Natural killer cell treated with Interleukin-12 subunit alpha and Interleukin-12 subunit beta and Interleukin-15 and Interleukin-18, amount 100 ng/mL, for 72 hours (primary cell): ENCODE measurements around the gene METTL5. TPM values are rescaled to one million over a fixed set of nuclear protein-coding genes. Genes with fewer than 3 reads are reported as not detected.
A peak's percentile ranks its signal among the peaks of the same experiment; 100 is the strongest.

ENCODE experiments used
- ATAC-seq, 2 donors: fragments of 150-1000 bp; cut with Tn5 transposase in 1 of 2; sonication (Bioruptor Pico), chemical (Tn5 transposase) in 1 of 2; 2 replicates each; pipeline ENCODE4 v1.10.0; 2021
- DNase-seq: peaks from one replicate; pipeline ENCODE4 v3.0.0; 2022; ENCODE audit warnings: low spot score
- H3K27ac Mint-ChIP-seq, 2 donors: 1 replicate in 1 of 2; 2 replicates in 1 of 2; pipeline ENCODE4 v1.8.0; 2022; ENCODE audit warnings: mixed read lengths in 2 of 2, mild to moderate bottlenecking in 1 of 2, moderate library complexity in 1 of 2
- H3K27me3 Mint-ChIP-seq, 2 donors: 1 replicate in 1 of 2; 2 replicates in 1 of 2; pipeline ENCODE4 v1.8.0; 2022; ENCODE audit warnings: mixed read lengths in 2 of 2
- H3K36me3 Mint-ChIP-seq: one replicate; pipeline ENCODE4 v1.8.0; 2022; ENCODE audit warnings: mixed read lengths
- H3K4me1 Mint-ChIP-seq, 2 donors: 1 replicate in 1 of 2; 2 replicates in 1 of 2; pipeline ENCODE4 v1.8.0; 2022; ENCODE audit warnings: low read depth in 2 of 2, mixed read lengths in 2 of 2, mild to moderate bottlenecking in 1 of 2
- H3K4me3 Mint-ChIP-seq: one replicate; pipeline ENCODE4 v1.8.0; 2022; ENCODE audit warnings: mixed read lengths
- H3K9me3 Mint-ChIP-seq: 2 replicates; pipeline ENCODE4 v1.8.0; 2022; ENCODE audit warnings: mixed read lengths
- total RNA-seq, 2 donors: library from RNA; stranded (reverse); gene quantifications; one replicate each; pipeline ENCODE4 v1.2.3, GENCODE V29; 2022

METTL5 gene
- total RNA-seq, 2 donors from 2014 or later: 50.7 to 56.9 TPM

DNA sequence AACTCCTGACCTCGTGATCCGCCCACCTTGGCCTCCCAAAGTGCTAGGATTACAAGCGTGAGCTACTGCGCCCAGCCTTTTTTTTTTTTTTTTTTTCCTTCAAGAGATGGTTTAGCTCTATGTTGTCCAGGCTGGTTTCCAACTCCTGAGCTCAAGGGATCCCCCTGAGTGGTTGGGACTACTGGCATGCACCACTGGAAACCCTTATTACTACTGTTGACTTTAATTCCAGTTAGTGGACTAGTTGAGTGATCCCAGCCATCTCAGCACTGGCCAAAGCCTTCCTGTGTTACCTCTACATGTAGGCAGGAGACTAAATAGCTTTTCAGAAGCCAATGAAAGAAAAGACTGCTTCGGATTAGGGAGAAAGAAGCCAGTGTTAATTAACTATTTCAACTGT, 34.1 kb downstream of the METTL5 start:
- Mint-ChIP-seq H3K9me3 (no peaks in the 10 kb centered on the region), H3K4me1 (peaks cover 4 to 5% of the 10 kb centered on the region in 2 donors), H3K4me3 (no peak overlapping the region), H3K36me3 (no peaks in the 10 kb centered on the region), H3K27ac (no peak overlapping the region), H3K27me3 (peaks cover 19 to 25% of the 10 kb centered on the region in 2 donors)
- no peak for DNase-seq
- no peak for ATAC-seq

GRCh38 chr2:169782513-169782912, 42.2 kb downstream of the METTL5 start:
- H3K4me1 Mint-ChIP-seq: no peaks in the 10 kb centered on the region
- no peaks in the 10 kb centered on the region for H3K36me3 Mint-ChIP-seq
- H3K27me3 Mint-ChIP-seq: peaks cover 0 to under 1% of the 10 kb centered on the region in 2 donors
- ATAC-seq: no peak
- H3K4me3 Mint-ChIP-seq: no peak overlapping the region
- no peaks in the 10 kb centered on the region for H3K9me3 Mint-ChIP-seq
- no peak overlapping the region for H3K27ac Mint-ChIP-seq
- DNase-seq: no peak

GRCh38 chr2:169781249-169782013, 43.3 kb downstream of the METTL5 start:
- Mint-ChIP-seq H3K4me3 (no peak overlapping the region), H3K4me1 (no peaks in the 10 kb centered on the region), H3K9me3 (no peaks in the 10 kb centered on the region), H3K27me3 (no peaks in the 10 kb centered on the region), H3K27ac (no peak overlapping the region), H3K36me3 (no peaks in the 10 kb centered on the region)
- DNase-seq (no peak), ATAC-seq (no peak)

DNA sequence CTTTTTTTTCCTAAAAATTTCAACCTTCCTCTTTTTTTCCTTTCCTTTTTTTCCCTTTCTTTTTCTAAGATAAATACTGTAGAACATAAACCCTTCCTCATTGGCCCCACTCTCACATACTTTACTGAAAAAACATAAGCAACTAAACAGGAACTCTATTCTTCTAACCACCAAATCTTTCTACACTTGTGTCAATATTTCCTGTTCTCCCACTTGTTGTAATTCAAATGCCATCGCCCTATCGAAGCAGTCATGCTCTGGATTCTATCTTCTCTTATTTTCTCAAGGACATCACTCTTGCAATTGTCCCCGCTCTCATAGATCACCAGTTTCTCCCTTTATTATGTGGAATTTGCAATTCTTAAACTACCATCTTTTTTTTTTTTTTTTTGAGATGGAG, 46.3 kb downstream of the METTL5 start:
- H3K27me3 Mint-ChIP-seq: no peaks in the 10 kb centered on the region
- no peak for DNase-seq
- H3K4me3 Mint-ChIP-seq: no peak overlapping the region
- no peaks in the 10 kb centered on the region for H3K36me3 Mint-ChIP-seq
- H3K4me1 Mint-ChIP-seq: no peaks in the 10 kb centered on the region
- H3K9me3 Mint-ChIP-seq: no peaks in the 10 kb centered on the region
- no peak for ATAC-seq
- no peak overlapping the region for H3K27ac Mint-ChIP-seq

DNA sequence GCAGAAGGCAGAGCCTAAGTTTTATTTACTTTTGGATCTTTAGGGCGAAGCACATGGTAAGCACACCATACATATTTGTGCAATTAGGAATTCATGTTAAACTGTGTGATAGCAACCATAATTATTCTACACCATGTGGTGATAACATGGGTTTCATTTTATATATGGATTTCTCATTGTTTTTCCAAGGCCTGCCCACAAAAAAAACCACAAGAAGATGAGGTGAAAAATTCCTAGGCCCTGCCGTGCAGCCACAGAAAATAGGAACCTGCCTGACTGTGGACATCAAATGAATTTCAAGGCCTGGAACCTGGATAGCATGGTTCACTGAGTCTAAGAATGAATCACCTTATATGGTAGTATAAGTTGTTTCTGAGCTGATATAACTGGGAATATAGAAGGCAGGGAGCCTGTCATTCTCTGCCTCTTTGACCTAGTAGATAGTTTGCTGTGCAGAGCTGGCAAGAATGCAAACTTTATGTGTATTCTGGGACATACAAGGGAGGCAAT, 48.4 kb downstream of the METTL5 start:
- Mint-ChIP-seq H3K4me3 (no peak overlapping the region), H3K4me1 (no peaks in the 10 kb centered on the region), H3K9me3 (no peaks in the 10 kb centered on the region), H3K27me3 (no peaks in the 10 kb centered on the region), H3K36me3 (no peaks in the 10 kb centered on the region), H3K27ac (no peak overlapping the region)
- ATAC-seq (no peak), DNase-seq (no peak)

DNA sequence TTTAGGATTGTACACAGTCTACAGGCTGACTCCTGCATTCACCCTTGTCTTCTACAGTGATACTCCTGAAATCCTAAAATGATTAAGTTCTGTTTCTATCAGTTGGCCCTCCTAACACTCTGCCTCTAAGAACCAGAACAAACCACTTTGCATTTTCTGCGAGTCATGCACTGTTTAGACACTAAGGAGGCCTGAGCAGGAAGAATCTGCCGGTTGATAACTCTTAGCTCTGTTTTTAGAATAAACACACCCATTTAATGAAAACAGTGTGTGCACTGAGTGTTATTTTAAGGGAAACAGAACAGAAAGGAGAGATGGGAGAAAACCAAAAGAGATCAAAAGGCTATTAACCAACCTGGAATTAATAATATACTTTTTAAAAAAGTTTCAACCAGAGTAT, 48.9 kb downstream of the METTL5 start:
- Mint-ChIP-seq H3K4me1 (no peaks in the 10 kb centered on the region), H3K9me3 (no peaks in the 10 kb centered on the region), H3K27ac (no peak overlapping the region), H3K4me3 (no peak overlapping the region), H3K36me3 (no peaks in the 10 kb centered on the region), H3K27me3 (no peaks in the 10 kb centered on the region)
- ATAC-seq: no peak
- DNase-seq: no peak

- H3K4me3 Mint-ChIP-seq: no peak overlapping the region
- no peaks in the 10 kb centered on the region for H3K4me1 Mint-ChIP-seq
- no peak for DNase-seq
- H3K27me3 Mint-ChIP-seq: no peaks in the 10 kb centered on the region
- H3K36me3 Mint-ChIP-seq: no peaks in the 10 kb centered on the region
- H3K9me3 Mint-ChIP-seq: no peaks in the 10 kb centered on the region
- no peak overlapping the region for H3K27ac Mint-ChIP-seq
- ATAC-seq: no peak
Observed at GRCh38 chr2:169775354-169775753, 49.4 kb downstream of the METTL5 start.

DNA sequence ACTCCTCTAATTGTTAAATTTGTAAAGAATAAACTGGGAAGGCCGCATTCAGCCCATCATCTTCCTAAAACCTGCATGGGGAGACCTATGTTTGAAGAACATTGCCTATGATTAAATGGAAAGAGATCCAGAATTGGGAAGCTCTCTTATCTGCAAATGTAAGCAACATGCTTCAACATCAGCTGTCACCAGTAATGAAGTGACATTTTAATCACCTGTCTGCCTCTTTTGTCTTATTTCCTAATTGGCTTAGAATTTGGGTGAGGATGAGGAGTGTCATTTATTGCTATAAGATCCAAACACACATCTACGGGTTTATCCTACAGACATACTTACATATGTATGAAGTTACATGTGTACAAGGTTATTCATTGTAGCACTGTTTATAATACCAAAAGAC, 52.1 kb downstream of the METTL5 start:
- Mint-ChIP-seq H3K9me3 (no peaks in the 10 kb centered on the region), H3K27me3 (no peaks in the 10 kb centered on the region), H3K4me3 (no peak overlapping the region), H3K36me3 (no peaks in the 10 kb centered on the region), H3K27ac (no peak overlapping the region), H3K4me1 (peaks cover 0 to 4% of the 10 kb centered on the region in 2 donors)
- DNase-seq: no peak
- no peak for ATAC-seq

- no peak overlapping the region for H3K27ac Mint-ChIP-seq
- DNase-seq: no peak
Observed at GRCh38 chr2:169771612-169772011, 53.1 kb downstream of the METTL5 start.

DNA sequence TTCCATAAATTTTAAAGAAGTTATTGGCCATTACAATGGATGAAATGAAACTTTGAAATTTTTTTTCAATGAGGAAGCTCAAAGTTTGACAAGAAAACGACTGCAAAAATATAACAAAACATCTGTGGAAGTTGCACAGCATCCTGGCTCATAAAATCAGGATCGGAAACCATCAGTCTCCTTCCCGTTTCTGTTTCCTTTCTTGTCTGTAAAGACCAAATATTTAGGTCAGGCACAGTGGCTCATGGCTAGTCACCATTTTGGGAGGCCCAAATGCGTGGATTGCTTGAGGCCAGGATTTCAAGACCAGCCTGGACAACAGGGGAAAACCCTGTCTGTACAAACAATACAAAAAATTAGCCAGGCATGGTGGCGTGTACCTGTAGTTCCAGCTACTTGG, 53.7 kb downstream of the METTL5 start:
- DNase-seq: no peak
- Mint-ChIP-seq H3K27ac (no peak overlapping the region), H3K27me3 (no peaks in the 10 kb centered on the region), H3K9me3 (no peaks in the 10 kb centered on the region), H3K4me1 (peaks cover 9 to 12% of the 10 kb centered on the region in 2 donors), H3K36me3 (no peaks in the 10 kb centered on the region), H3K4me3 (no peak overlapping the region)
- no peak for ATAC-seq

More at GRCh38 chr2:169771612-169772011, 53.1 kb downstream of the METTL5 start:
- no peaks in the 10 kb centered on the region for H3K36me3 Mint-ChIP-seq
- no peak overlapping the region for H3K4me3 Mint-ChIP-seq
- no peaks in the 10 kb centered on the region for H3K27me3 Mint-ChIP-seq
- ATAC-seq: peak in 1 of 2 donors; percentile 34
- no peaks in the 10 kb centered on the region for H3K9me3 Mint-ChIP-seq
- H3K4me1 Mint-ChIP-seq: peaks cover 9 to 10% of the 10 kb centered on the region in 2 donors

- no peaks in the 10 kb centered on the region for H3K9me3 Mint-ChIP-seq
- H3K4me3 Mint-ChIP-seq: peak overlapping the region; percentile 61
- H3K27ac Mint-ChIP-seq: no peak overlapping the region
- no peak for DNase-seq
- no peaks in the 10 kb centered on the region for H3K27me3 Mint-ChIP-seq
- H3K4me1 Mint-ChIP-seq: peaks cover 9 to 12% of the 10 kb centered on the region in 2 donors
- ATAC-seq: peak; percentile 59 to 71
- H3K36me3 Mint-ChIP-seq: no peaks in the 10 kb centered on the region
Observed at GRCh38 chr2:169768262-169768995, 56.3 kb downstream of the METTL5 start.

- Mint-ChIP-seq H3K36me3 (no peaks in the 10 kb centered on the region), H3K9me3 (no peaks in the 10 kb centered on the region), H3K4me3 (peak overlapping the region; percentile 8), H3K27ac (no peak overlapping the region), H3K4me1 (peaks cover 11 to 14% of the 10 kb centered on the region in 2 donors), H3K27me3 (no peaks in the 10 kb centered on the region)
- DNase-seq: no peak
- no peak for ATAC-seq
Observed at GRCh38 chr2:169767243-169767888, 57.3 kb downstream of the METTL5 start.

DNA sequence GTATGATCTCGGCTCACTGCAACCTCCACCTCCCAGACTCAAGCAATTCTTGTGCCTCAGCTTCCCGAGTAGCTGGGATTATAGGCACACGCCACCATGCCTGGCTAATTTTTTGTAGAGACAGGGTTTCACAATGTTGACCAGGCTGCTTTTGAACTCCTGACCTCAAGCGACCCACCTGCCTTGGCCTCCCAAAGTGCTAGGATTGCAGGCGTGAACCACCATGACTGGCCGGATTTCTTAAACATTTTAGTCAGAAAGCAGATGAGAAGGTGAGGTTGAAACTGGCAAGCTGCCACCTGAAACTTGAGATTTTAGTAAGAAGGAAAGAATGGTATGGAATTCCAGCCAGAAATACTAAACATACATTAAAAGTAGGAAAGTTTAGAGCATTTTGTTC, 59.2 kb downstream of the METTL5 start:
- DNase-seq (no peak), ATAC-seq (no peak)
- H3K27ac Mint-ChIP-seq: no peak overlapping the region
- H3K27me3 Mint-ChIP-seq: peaks cover 0 to under 1% of the 10 kb centered on the region in 2 donors
- H3K4me3 Mint-ChIP-seq: no peak overlapping the region
- no peaks in the 10 kb centered on the region for H3K36me3 Mint-ChIP-seq
- peaks cover 18 to 24% of the 10 kb centered on the region in 2 donors for H3K4me1 Mint-ChIP-seq
- no peaks in the 10 kb centered on the region for H3K9me3 Mint-ChIP-seq

DNA sequence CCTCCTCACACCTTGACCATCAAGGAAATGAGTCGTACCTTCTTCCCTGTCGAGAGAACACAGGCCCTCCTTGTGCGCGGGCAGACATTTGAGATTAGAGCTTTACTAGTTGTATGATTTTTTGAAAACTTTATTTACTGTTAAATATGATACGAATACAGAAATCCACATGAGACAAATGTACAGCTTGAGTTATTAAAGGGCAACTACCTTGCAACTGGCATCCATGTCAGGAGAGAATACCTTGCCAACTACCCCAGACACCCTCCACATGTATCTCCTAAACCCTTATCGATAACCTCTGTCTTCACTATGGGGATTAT, 62.8 kb downstream of the METTL5 start:
- Mint-ChIP-seq H3K27ac (no peak overlapping the region), H3K27me3 (peaks cover 0 to 4% of the 10 kb centered on the region in 2 donors), H3K36me3 (no peaks in the 10 kb centered on the region), H3K9me3 (no peaks in the 10 kb centered on the region), H3K4me1 (peaks cover 12 to 17% of the 10 kb centered on the region in 2 donors), H3K4me3 (no peak overlapping the region)
- DNase-seq (no peak), ATAC-seq (no peak)
